Parathyroid adenoma (tissue), 2 donors: ENCODE measurements around the gene GMEB2.

Experiments used
- H2AFZ ChIP-seq: fragments of 300-600 bp; sonication (generic); one replicate; pipeline ENCODE4 v1.7.0; 2017; ENCODE audit warnings: antibody characterized with exemption, mild to moderate bottlenecking
- H3K27ac ChIP-seq: fragments of 300-600 bp; sonication (generic); one replicate; pipeline ENCODE4 v1.7.0; 2017
- H3K27me3 ChIP-seq: fragments of 300-600 bp; sonication (generic); one replicate; pipeline ENCODE4 v1.7.0; 2017; ENCODE audit warnings: low read length; ENCODE audit not compliant: control insufficient read depth, insufficient read depth
- H3K36me3 ChIP-seq: fragments of 300-600 bp; sonication (generic); one replicate; pipeline ENCODE4 v1.7.0; 2017; ENCODE audit warnings: low read length; ENCODE audit not compliant: control insufficient read depth, insufficient read depth
- H3K4me1 ChIP-seq: fragments of 300-600 bp; sonication (generic); one replicate; pipeline ENCODE4 v1.7.0; 2017; ENCODE audit warnings: control low read depth
- H3K4me2 ChIP-seq: fragments of 300-600 bp; sonication (generic); one replicate; pipeline ENCODE4 v1.7.0; 2017; ENCODE audit warnings: low read length
- H3K4me3 ChIP-seq: fragments of 300-600 bp; sonication (generic); one replicate; pipeline ENCODE4 v1.7.0; 2017; ENCODE audit warnings: low read depth, low read length
- H3K79me2 ChIP-seq: fragments of 300-600 bp; sonication (generic); one replicate; pipeline ENCODE4 v1.7.0; 2017; ENCODE audit warnings: control low read depth
- H3K9ac ChIP-seq: fragments of 300-600 bp; sonication (generic); one replicate; pipeline ENCODE4 v1.7.0; 2017; ENCODE audit warnings: mild to moderate bottlenecking
- H3K9me3 ChIP-seq: fragments of 300-600 bp; sonication (generic); one replicate; pipeline ENCODE4 v1.7.0; 2017; ENCODE audit warnings: low read length; ENCODE audit not compliant: control insufficient read depth
- TF ChIP-seq, protein P1 (sequence below): fragments of 300-600 bp; sonication (generic); IDR thresholded peaks from one replicate; pipeline ENCODE4 v1.7.0; 2017; ENCODE audit warnings: antibody characterized with exemption, mild to moderate bottlenecking
- donor health status: primary hyperparathyroidism.

Gene GMEB2

DNA sequence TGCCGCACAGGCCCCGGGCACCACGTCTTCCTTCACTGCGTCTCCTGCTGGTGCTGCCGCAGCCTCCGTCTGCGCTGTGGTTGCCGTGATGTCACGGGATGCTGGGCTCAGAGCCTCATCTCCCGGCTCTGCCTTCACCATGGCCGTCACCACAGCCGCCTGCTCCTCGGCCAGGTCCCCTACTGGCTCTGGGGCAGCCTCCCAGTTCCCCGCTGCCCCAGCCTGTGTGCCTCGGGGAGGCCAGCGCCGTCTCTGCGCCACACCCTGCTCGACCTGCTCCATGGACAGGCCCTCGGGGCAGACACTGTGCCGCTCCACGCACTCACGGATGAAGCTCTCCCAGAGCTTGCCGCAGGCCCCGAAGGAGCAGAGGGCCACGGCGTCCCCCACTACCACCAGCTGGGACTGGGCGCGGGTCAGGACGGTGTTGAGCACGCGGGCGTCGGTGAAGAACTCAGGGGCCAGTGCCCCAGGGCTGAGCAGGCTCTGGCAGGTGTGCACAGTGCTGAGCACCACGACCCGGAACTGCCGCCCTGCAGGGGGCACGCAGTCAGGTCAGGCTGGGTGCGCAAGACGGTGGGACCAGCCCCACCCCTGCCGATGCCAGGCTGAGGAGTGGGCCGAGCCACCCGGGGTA is 61.1 kb downstream of the GMEB2 start:
- H3K4me2 ChIP-seq = no peak overlapping the region

DNA sequence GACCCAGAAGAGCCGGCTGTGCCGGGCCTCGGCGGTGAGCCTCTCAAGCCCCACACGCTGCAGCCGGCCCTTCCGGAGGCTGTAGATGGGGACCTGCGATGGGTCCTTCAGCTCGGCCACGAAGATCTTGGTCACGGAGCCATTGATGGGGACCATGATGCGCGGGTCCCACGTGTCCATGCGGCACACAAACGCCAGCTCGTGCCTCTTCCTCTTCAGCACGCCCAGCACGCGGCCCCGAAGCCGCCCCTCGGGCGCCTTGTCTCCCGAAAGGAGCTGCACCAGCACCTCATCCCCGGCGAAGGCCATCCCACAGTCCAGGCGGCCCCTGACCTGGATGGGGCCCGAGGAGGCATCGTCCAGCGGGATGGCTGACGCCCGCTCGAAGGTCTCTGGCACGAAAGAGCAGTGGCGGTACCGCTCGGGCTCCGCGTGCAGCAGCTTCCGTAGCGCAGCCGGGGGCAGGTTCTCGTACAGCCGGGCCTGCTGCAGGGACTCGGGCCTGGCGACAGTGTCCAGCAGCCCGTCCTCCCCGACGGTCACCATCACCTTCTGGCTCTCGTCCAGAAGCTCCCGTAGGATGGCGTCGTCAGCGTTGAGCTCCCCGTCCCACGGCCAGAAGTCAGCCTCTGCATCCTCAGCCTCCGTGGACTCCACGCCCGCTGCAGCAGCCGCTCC is 61.7 kb downstream of the GMEB2 start:
- H3K9me3 ChIP-seq = no peaks in the 10 kb centered on the region
- H3K27me3 ChIP-seq = no peaks in the 10 kb centered on the region
- no peak overlapping the region for H3K4me3 ChIP-seq
- H3K9ac ChIP-seq = no peak overlapping the region
- no peaks in the 10 kb centered on the region for H3K79me2 ChIP-seq
- no peaks in the 10 kb centered on the region for H3K4me1 ChIP-seq
- TF ChIP-seq, protein P1, sequence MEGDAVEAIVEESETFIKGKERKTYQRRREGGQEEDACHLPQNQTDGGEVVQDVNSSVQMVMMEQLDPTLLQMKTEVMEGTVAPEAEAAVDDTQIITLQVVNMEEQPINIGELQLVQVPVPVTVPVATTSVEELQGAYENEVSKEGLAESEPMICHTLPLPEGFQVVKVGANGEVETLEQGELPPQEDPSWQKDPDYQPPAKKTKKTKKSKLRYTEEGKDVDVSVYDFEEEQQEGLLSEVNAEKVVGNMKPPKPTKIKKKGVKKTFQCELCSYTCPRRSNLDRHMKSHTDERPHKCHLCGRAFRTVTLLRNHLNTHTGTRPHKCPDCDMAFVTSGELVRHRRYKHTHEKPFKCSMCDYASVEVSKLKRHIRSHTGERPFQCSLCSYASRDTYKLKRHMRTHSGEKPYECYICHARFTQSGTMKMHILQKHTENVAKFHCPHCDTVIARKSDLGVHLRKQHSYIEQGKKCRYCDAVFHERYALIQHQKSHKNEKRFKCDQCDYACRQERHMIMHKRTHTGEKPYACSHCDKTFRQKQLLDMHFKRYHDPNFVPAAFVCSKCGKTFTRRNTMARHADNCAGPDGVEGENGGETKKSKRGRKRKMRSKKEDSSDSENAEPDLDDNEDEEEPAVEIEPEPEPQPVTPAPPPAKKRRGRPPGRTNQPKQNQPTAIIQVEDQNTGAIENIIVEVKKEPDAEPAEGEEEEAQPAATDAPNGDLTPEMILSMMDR = no peak
- no peak overlapping the region for H2AFZ ChIP-seq
- H3K36me3 ChIP-seq = no peaks in the 10 kb centered on the region
- H3K27ac ChIP-seq = no peak overlapping the region
- H3K4me2 ChIP-seq = no peak overlapping the region

More for the DNA sequence above, 61.1 kb downstream of the GMEB2 start:
- Histone ChIP-seq H3K4me3 (no peak overlapping the region), H2AFZ (no peak overlapping the region), H3K27ac (no peak overlapping the region), H3K36me3 (no peaks in the 10 kb centered on the region), H3K9ac (no peak overlapping the region), H3K79me2 (no peaks in the 10 kb centered on the region), H3K27me3 (no peaks in the 10 kb centered on the region), H3K4me1 (no peaks in the 10 kb centered on the region), H3K9me3 (no peaks in the 10 kb centered on the region)
- TF ChIP-seq, protein P1 = no peak

DNA sequence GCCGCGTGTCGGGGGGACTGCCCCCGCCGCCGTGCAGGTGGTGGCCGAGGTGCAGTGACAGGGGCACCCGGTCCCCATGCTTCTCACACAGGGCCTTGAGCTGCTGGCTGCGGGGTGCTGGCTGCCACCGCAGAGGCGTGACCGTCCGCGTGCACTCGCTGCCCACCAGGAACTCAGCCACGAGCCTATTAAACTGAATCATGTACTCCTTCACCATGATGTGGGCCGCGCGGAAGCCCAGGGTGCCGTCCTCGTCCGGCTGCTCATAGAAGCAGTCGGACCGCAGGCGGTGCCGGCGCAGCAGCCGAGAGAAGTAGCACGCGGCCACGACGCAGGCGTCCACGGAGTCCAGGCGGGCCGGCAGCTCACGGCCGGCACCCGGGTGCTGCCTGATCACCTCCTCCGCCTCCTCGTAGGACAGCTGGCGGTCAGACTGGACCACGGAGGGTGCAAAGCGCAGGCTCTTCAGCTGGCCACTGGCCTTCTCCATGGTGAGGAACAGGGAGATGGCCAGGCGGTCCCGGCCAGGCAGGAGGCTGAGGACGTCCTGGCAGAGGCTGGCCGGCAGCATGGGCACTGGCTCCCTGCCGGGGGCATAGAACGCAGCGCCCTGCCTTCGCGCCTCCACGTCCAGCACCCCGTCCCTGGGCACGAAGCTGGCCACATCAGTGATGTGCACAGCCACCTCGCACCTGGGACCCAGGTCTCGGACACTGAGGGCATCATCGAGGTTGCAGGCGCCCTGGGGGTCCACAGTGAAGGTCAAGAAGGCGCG is 62.7 kb downstream of the GMEB2 start:
- Histone ChIP-seq H3K27me3 (no peaks in the 10 kb centered on the region), H3K4me1 (no peaks in the 10 kb centered on the region), H3K27ac (no peak overlapping the region), H3K4me3 (no peak overlapping the region), H3K79me2 (no peaks in the 10 kb centered on the region), H3K9me3 (no peaks in the 10 kb centered on the region), H2AFZ (no peak overlapping the region), H3K4me2 (no peak overlapping the region), H3K9ac (no peak overlapping the region), H3K36me3 (no peaks in the 10 kb centered on the region)
- TF ChIP-seq, protein P1 = no peak

DNA sequence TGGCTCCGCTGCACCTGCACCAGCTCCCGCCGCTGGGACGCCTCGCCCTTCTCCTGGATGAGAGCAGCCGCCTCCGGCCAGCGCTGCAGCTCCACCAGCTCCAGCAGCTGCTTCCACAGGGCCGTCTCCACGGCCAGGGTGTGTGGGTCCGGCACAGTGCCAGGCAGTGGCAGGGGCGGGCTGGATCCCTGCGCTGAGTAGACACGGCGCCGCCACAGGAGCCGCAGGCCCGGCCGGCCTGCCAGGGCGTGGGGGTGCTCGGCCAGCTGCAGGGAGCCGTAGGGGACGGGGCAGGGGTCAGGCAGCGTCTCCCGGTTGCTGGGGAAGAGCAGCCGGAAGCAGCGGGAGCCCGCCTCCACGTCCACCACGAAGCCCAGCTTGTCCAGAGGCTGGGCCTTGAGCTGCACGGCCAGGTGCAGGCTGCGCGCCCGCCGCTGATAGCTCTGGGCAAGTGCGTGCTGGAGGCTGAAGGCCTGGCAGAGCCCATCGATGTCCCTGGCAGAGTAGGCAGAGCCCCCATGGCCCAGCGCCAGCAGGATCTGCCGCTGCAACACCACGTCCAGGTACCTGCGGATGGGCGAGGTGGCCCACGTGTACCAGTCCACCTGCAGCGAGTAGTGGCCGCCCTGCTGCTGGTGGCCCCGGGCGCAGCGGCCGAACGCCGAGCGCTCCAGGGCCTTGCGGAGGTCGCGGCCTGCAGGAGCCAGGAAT is 63.5 kb downstream of the GMEB2 start:
- Histone ChIP-seq H3K4me3 (no peak overlapping the region), H3K27me3 (no peaks in the 10 kb centered on the region), H3K9me3 (no peaks in the 10 kb centered on the region), H3K4me2 (no peak overlapping the region), H3K27ac (no peak overlapping the region), H2AFZ (no peak overlapping the region), H3K9ac (no peak overlapping the region), H3K4me1 (no peaks in the 10 kb centered on the region), H3K36me3 (no peaks in the 10 kb centered on the region), H3K79me2 (no peaks in the 10 kb centered on the region)
- TF ChIP-seq, protein P1 = no peak
